Kidney (tissue), 14 donors: ENCODE data around the gene DENND2A. TPM values are rescaled to one million over a fixed set of nuclear protein-coding genes. Genes with fewer than 3 reads are reported as not detected.
"Not testable (repeated sequence)": the region's sequence is repeated elsewhere in the genome, so short reads cannot be mapped to it uniquely, and the experiment has no call there.

ENCODE experiments used
- DNase-seq, 5 donors: peaks; one replicate each; pipeline ENCODE4 v3.0.0-alpha.2; 2013 to 2020
- FAIRE-seq: peaks from 2 replicates; lab custom pipeline; 2012; peaks lifted over from hg19 to GRCh38; lab: Jason Lieb, UNC
- H3K27ac ChIP-seq, 2 donors: one replicate each; pipeline ENCODE4 v1.7.0; 2013; ENCODE audit warnings: low read depth in 2 of 2, low read length in 2 of 2, inconsistent platforms in 1 of 2
- H3K27me3 ChIP-seq: one replicate; pipeline ENCODE4 v1.7.1; 2013; ENCODE audit warnings: low read length, inconsistent platforms; ENCODE audit not compliant: control insufficient read depth, insufficient read depth
- H3K36me3 ChIP-seq, 3 donors: one replicate each; pipeline versions ENCODE4 v1.7.0 to v1.7.1; 2013; ENCODE audit warnings: low read length in 3 of 3, control low read depth in 1 of 3, inconsistent platforms in 1 of 3; ENCODE audit not compliant: insufficient read depth in 3 of 3, control insufficient read depth in 2 of 3
- H3K4me1 ChIP-seq, 3 donors: one replicate each; pipeline versions ENCODE4 v1.7.0 to v1.7.1; 2013; ENCODE audit warnings: low read length in 3 of 3, inconsistent platforms in 1 of 3, low read depth in 1 of 3; ENCODE audit not compliant: control insufficient read depth in 2 of 3, insufficient read depth in 2 of 3
- H3K4me3 ChIP-seq, 3 donors: one replicate each; pipeline versions ENCODE4 v1.7.0 to v1.8.1; 2013; ENCODE audit warnings: low read length in 3 of 3, control low read depth in 1 of 3, inconsistent platforms in 1 of 3
- H3K9ac ChIP-seq, 3 donors: one replicate each; pipeline versions ENCODE4 v1.7.0 to v1.7.1; 2013; ENCODE audit warnings: low read length in 3 of 3, control low read depth in 1 of 3, inconsistent platforms in 1 of 3
- H3K9me3 ChIP-seq, 3 donors: one replicate each; pipeline versions ENCODE4 v1.7.0 to v1.7.1; 2013; ENCODE audit warnings: low read length in 3 of 3, control low read depth in 1 of 3, inconsistent platforms in 1 of 3; ENCODE audit not compliant: control insufficient read depth in 2 of 3, insufficient read depth in 1 of 3
- CTCF ChIP-seq: IDR thresholded peaks from 3 replicates; pipeline ENCODE4 v1.5.1; 2012; ENCODE audit warnings: mild to moderate bottlenecking, moderate library complexity, borderline replicate concordance; ENCODE audit not compliant: insufficient read depth; ENCODE audit errors: extremely low read depth
- intact Hi-C: fragments of 100-400 bp; cut with DNase I; formaldehyde crosslinking; loops from one replicate; pipeline ENCODE4 v1.11.1; 2022
- polyA plus RNA-seq: library from polyadenylated mRNA; stranded (reverse); fragments of 350-450 nt; fragmentation: Illumina TruSeq; extraction: RNeasy Lipid Tissue Mini Kit (QIAGEN cat#74804); gene quantifications from one replicate; pipeline ENCODE4 v1.2.3, GENCODE V29; 2014; ENCODE audit warnings: low read depth, low replicate concordance; ENCODE audit not compliant: insufficient read depth
- total RNA-seq: library from RNA; stranded (reverse); fragmentation: NEBNext Ultra II Directional; extraction: Animal tissue kit (Norgen Biotek cat#: 25700); gene quantifications from one replicate; pipeline ENCODE4 v1.2.1, GENCODE V29; 2021
- donor health status: control.
- donor health status: control.
- donor health status: control.
- donor health status: control.
- donor health status: control.
- donor health status: DM: yes; HTN: yes; CAD: no.
- donor health status: Normal renal cell carcinoma (clear cell type).

Gene DENND2A
- total and polyA plus RNA-seq, 2 donors from 2014 or later, result 6.5 to 18.0 TPM

- intact Hi-C loops, result no loop called here
- no peak overlapping the region for H3K4me3 ChIP-seq
- no peak overlapping the region for H3K9ac ChIP-seq
- H3K27ac ChIP-seq, result no peak overlapping the region
- TF ChIP-seq CTCF, result no peak
- DNase-seq (no peak), FAIRE-seq (no peak)
- H3K9me3 ChIP-seq, result no peaks in the 10 kb centered on the region
- no peaks in the 10 kb centered on the region for H3K4me1 ChIP-seq
- no peaks in the 10 kb centered on the region for H3K36me3 ChIP-seq
- no peaks in the 10 kb centered on the region for H3K27me3 ChIP-seq
Measured at GRCh38 chr7:140631602-140632001, 9.0 kb downstream of the DENND2A start.

- no peaks in the 10 kb centered on the region for H3K9me3 ChIP-seq
- no peak overlapping the region for H3K9ac ChIP-seq
- H3K36me3 ChIP-seq, result no peaks in the 10 kb centered on the region
- no peak for FAIRE-seq
- no peak for TF ChIP-seq CTCF
- H3K27me3 ChIP-seq, result no peaks in the 10 kb centered on the region
- no peak for DNase-seq
- H3K27ac ChIP-seq, result no peak overlapping the region
- H3K4me3 ChIP-seq, result no peak overlapping the region
- peaks cover 0 to 3% (median 0%) of the 10 kb centered on the region in 3 donors for H3K4me1 ChIP-seq
- intact Hi-C loops, result no loop called here
Measured at GRCh38 chr7:140631021-140631420, 9.6 kb downstream of the DENND2A start.

DNA sequence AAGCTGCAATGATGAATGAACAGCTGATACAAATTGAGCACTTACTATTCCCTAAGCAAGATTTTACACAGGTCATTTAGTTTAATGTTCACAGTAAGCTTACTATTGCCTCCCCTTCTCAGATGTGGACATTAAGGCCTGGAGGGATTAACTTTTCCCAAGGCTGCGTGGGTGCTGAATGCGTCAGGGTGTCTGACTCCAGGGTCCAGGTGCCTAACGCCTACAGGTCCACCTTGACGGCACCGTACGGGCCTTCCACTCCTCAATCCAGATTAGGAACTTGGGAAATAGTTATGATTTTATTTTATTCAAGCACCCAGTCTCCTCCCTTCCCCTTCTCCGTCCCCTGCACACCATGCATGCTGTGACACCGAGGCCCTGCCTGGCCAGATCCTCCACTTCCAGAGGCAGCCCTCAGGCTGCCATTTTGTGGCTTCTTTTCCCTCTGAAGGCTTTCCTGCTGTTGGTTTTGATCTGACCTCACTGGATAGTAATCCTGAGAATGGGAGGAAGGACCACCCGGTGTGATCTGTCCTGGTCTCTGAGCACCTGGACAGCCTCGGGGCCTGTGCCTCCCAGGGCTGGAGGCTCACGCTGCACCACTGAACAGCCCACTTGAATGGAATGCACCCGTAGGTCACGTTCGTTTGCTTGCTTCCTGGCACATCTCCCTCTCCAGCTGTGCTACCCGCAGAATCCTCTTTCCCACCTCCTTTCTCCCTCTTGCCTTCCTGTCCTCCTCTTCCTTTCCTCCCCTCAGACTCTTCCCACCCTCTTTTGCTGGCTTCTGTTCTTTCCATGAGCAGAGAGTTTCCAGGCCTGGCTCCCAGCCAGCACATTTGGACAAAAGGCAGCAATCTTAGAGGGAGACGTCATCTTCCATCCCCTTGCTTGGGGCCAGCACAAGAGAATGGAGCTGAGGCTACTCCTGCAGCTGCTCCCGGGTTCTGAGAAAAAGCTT lies 14.4 kb downstream of the DENND2A start:
- FAIRE-seq (no peak), DNase-seq (peak; percentile 70 to 96 (median 89))
- Histone ChIP-seq H3K36me3 (no peaks in the 10 kb centered on the region), H3K4me3 (no peak overlapping the region), H3K9me3 (no peaks in the 10 kb centered on the region), H3K27ac (peak overlapping the region in 1 of 2 donors; percentile 62), H3K4me1 (peaks cover 0 to 11% (median 0%) of the 10 kb centered on the region in 3 donors), H3K9ac (no peak overlapping the region), H3K27me3 (no peaks in the 10 kb centered on the region)
- TF ChIP-seq CTCF, result no peak
- intact Hi-C loops, result no loop called here

GRCh38 chr7:140625192-140625558 lies 15.4 kb downstream of the DENND2A start:
- H3K36me3 ChIP-seq, H3K9me3 ChIP-seq, FAIRE-seq, H3K9ac ChIP-seq, H3K27ac ChIP-seq, H3K4me3 ChIP-seq, intact Hi-C loops, DNase-seq, H3K27me3 ChIP-seq: not testable (repeated sequence)
- peaks cover 0 to 11% (median 0%) of the 10 kb centered on the region in 3 donors for H3K4me1 ChIP-seq
